ENCODE measurements around the gene DCLRE1A.

DNA sequence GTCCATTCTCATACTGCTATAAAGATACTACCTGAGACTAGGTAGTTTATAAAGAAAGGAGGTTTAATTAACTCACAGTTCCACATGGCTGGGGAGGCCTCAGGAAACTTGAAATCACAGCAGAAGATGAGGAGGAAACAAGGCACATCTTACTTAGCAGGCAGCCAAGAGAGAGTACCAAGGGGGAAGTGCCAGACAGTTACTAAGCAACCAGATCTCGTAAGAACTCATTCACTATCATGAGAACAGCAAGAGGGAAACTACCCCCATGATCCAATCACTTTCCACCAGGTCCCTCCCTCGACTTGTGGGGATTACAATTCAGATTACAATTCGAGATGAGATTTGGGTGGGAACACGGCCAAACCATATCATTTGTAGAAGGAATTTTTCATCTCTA lies 36.9 kb upstream of the DCLRE1A start:
- TF ChIP-seq, protein P1, sequence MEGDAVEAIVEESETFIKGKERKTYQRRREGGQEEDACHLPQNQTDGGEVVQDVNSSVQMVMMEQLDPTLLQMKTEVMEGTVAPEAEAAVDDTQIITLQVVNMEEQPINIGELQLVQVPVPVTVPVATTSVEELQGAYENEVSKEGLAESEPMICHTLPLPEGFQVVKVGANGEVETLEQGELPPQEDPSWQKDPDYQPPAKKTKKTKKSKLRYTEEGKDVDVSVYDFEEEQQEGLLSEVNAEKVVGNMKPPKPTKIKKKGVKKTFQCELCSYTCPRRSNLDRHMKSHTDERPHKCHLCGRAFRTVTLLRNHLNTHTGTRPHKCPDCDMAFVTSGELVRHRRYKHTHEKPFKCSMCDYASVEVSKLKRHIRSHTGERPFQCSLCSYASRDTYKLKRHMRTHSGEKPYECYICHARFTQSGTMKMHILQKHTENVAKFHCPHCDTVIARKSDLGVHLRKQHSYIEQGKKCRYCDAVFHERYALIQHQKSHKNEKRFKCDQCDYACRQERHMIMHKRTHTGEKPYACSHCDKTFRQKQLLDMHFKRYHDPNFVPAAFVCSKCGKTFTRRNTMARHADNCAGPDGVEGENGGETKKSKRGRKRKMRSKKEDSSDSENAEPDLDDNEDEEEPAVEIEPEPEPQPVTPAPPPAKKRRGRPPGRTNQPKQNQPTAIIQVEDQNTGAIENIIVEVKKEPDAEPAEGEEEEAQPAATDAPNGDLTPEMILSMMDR (IDR thresholded peaks at IDR 0.05) = no peak
- no peak for TF ChIP-seq POLR2A (IDR thresholded peaks at IDR 0.05)

All from uterus (tissue), 2 donors.